HCT116 (cell line): ENCODE data around the gene CAST. TPM values are rescaled to one million over a fixed set of nuclear protein-coding genes. Genes with fewer than 3 reads are reported as not detected.

Experiments used
- ATAC-seq: fragments of 200-7000 bp; cut with Tn5 transposase; 2 replicates; pipeline ENCODE4 v1.9.1; 2020; ENCODE audit warnings: mild to moderate bottlenecking, moderate library complexity
- BruUV-seq: library from RNA; stranded (reverse); fragments of 400-500 nt; replicated peaks from 2 replicates; lab custom pipeline; 2021; lab: Mats Ljungman, UMichigan
- CTCF ChIA-PET: fragments of 300-600 bp; sonication (Branson Sonifier 250); formaldehyde crosslinking; loops from one replicate; lab custom pipeline; 2021; ENCODE audit warnings: antibody characterized with exemption; lab: Charles Lee
- POLR2A ChIA-PET: fragments of 300-600, 350-600 bp; sonication (Branson Sonifier 250); formaldehyde crosslinking; loops from one replicate; lab custom pipeline; 2021; ENCODE audit warnings: antibody characterized with exemption; lab: Charles Lee
- RAD21 ChIA-PET, 2 experiments: fragments of 300-600 bp; sonication (Branson Sonifier 250); formaldehyde crosslinking; loops; one replicate each; lab custom pipeline; 2023; ENCODE audit warnings: low total read pairs in 2 of 2; ENCODE audit not compliant: uncharacterized antibody in 2 of 2, unreplicated experiment in 2 of 2, low non-redundant PET in 1 of 2; lab: Charles Lee
- DNase-seq: peaks from one replicate; pipeline ENCODE4 v3.0.0-alpha.2; 2010; ENCODE audit warnings: low read depth, low spot score
- H2AFZ ChIP-seq: fragments of 200-600 bp; shearing (Covaris generic), sonication (generic); 2 replicates; pipeline ENCODE4 v1.6.1; 2017; ENCODE audit warnings: low read depth, mixed run types, mixed read lengths, antibody characterized with exemption, low read length; ENCODE audit not compliant: poor library complexity, severe bottlenecking
- H3K27ac ChIP-seq: 2 replicates; pipeline ENCODE4 v1.5.1; 2012; ENCODE audit warnings: low read depth, low read length
- H3K27me3 ChIP-seq: fragments of 200-600 bp; sonication (generic); 2 replicates; pipeline ENCODE4 v1.6.1; 2016; ENCODE audit warnings: mixed run types, low read length, mixed read lengths; ENCODE audit not compliant: insufficient read depth
- H3K36me3 ChIP-seq, 2 experiments: fragments of 200-500 bp in 1 of 2; fragments of 200-600 bp in 1 of 2; sonication (Bioruptor generic) in 1 of 2; sonication (generic) in 1 of 2; 2 replicates each; pipeline versions ENCODE4 v1.5.1 to v1.6.1; 2014 to 2016; ENCODE audit warnings: low read length in 2 of 2, inconsistent platforms in 1 of 2, mixed read lengths in 1 of 2, mixed run types in 1 of 2; ENCODE audit not compliant: insufficient read depth in 2 of 2, control insufficient read depth in 1 of 2
- H3K4me1 ChIP-seq, 2 experiments: fragments of 200-600 bp in 1 of 2; sonication (generic) in 1 of 2; 2 replicates each; pipeline versions ENCODE4 v1.5.1 to v1.6.1; 2012 to 2017; ENCODE audit warnings: low read length in 2 of 2, inconsistent platforms in 1 of 2, mild to moderate bottlenecking in 1 of 2, mixed read lengths in 1 of 2, mixed run types in 1 of 2, moderate library complexity in 1 of 2; ENCODE audit not compliant: insufficient read depth in 2 of 2, control insufficient read depth in 1 of 2
- H3K4me2 ChIP-seq: fragments of 200-600 bp; sonication (generic); 2 replicates; pipeline ENCODE4 v1.6.1; 2017; ENCODE audit warnings: mixed run types, low read length, mixed read lengths
- H3K4me3 ChIP-seq, 2 experiments: fragments of 200-600 bp in 1 of 2; sonication (generic) in 1 of 2; replicated peaks in 1 of 2; 2 replicates each; pipeline ENCODE4 v1.5.1; 2011 to 2016; ENCODE audit warnings: low read length in 2 of 2, control low read depth in 1 of 2, low read depth in 1 of 2, mild to moderate bottlenecking in 1 of 2, mixed read lengths in 1 of 2, mixed run types in 1 of 2
- H3K79me2 ChIP-seq: fragments of 200-600 bp; sonication (generic); 2 replicates; pipeline ENCODE4 v1.6.1; 2017; ENCODE audit warnings: mild to moderate bottlenecking, mixed run types, low read length, moderate library complexity, mixed read lengths; ENCODE audit not compliant: insufficient read depth
- H3K9ac ChIP-seq: fragments of 200-600 bp; sonication (generic); 2 replicates; pipeline ENCODE4 v1.6.1; 2016; ENCODE audit warnings: low read length, mixed read lengths
- H3K9me2 ChIP-seq: fragments of 200-600 bp; sonication (generic), shearing (Covaris generic); 2 replicates; pipeline ENCODE4 v1.6.1; 2017; ENCODE audit warnings: mixed run types, mild to moderate bottlenecking, moderate library complexity; ENCODE audit not compliant: insufficient read depth
- H3K9me3 ChIP-seq, 2 experiments: fragments of 200-500 bp in 1 of 2; fragments of 200-600 bp in 1 of 2; sonication (Bioruptor generic) in 1 of 2; sonication (generic) in 1 of 2; 2 replicates each; pipeline ENCODE4 v1.6.1; 2014 to 2017; ENCODE audit warnings: low read length in 2 of 2, mixed read lengths in 2 of 2, inconsistent platforms in 1 of 2, low read depth in 1 of 2, mild to moderate bottlenecking in 1 of 2, mixed run types in 1 of 2, moderate library complexity in 1 of 2; ENCODE audit not compliant: control insufficient read depth in 1 of 2, insufficient read depth in 1 of 2
- H4K20me1 ChIP-seq: fragments of 200-600 bp; sonication (generic), shearing (Covaris generic); 2 replicates; pipeline ENCODE4 v1.6.1; 2017; ENCODE audit warnings: mixed run types, mild to moderate bottlenecking, moderate library complexity; ENCODE audit not compliant: insufficient read depth
- ATF3 ChIP-seq: IDR thresholded peaks from 2 replicates; pipeline ENCODE4 v1.6.1; 2012
- CBX3 ChIP-seq: IDR thresholded peaks from 2 replicates; pipeline ENCODE4 v1.6.1; 2012; ENCODE audit warnings: low read depth
- CTCF ChIP-seq, 3 experiments: fragments of 200-600 bp in 1 of 3; sonication (generic) in 1 of 3; IDR thresholded peaks in 2 of 3; conservative IDR thresholded peaks in 1 of 3; 2 replicates each; pipeline ENCODE4 v1.5.1; 2012 to 2017; ENCODE audit warnings: low read depth in 2 of 3, low read length in 2 of 3, antibody characterized with exemption in 1 of 3, borderline replicate concordance in 1 of 3, control low read depth in 1 of 3, mild to moderate bottlenecking in 1 of 3, mixed read lengths in 1 of 3, mixed run types in 1 of 3, moderate library complexity in 1 of 3; ENCODE audit not compliant: insufficient read depth in 1 of 3
- ELF1 ChIP-seq: IDR thresholded peaks from 2 replicates; pipeline ENCODE4 v1.6.1; 2012; ENCODE audit warnings: low read depth, borderline replicate concordance
- EZH2 ChIP-seq: fragments of 200-600 bp; sonication (generic); IDR thresholded peaks from 2 replicates; pipeline ENCODE4 v1.6.1; 2017; ENCODE audit warnings: antibody characterized with exemption, mixed run types
- EZH2phosphoT487 ChIP-seq: fragments of 200-600 bp; IDR thresholded peaks from 2 replicates; pipeline ENCODE4 v1.6.1; 2018; ENCODE audit warnings: antibody characterized with exemption, borderline replicate concordance
- FOSL1 ChIP-seq: IDR thresholded peaks from 2 replicates; pipeline ENCODE4 v1.6.1; 2012; ENCODE audit warnings: low read depth
- JUND ChIP-seq: IDR thresholded peaks from 2 replicates; pipeline ENCODE4 v1.6.1; 2012
- MAX ChIP-seq: IDR thresholded peaks from 2 replicates; pipeline ENCODE4 v1.6.1; 2012
- POLR2A ChIP-seq: IDR thresholded peaks from 2 replicates; pipeline ENCODE4 v1.7.0; 2011; ENCODE audit warnings: borderline replicate concordance; ENCODE audit not compliant: insufficient read depth, insufficient read length; ENCODE audit errors: extremely low read depth
- POLR2AphosphoS5 ChIP-seq: IDR thresholded peaks from 2 replicates; pipeline ENCODE4 v1.6.1; 2011; ENCODE audit warnings: mild to moderate bottlenecking, low read depth, low read length, moderate library complexity
- RAD21 ChIP-seq: IDR thresholded peaks from 2 replicates; pipeline ENCODE4 v1.6.1; 2012; ENCODE audit warnings: low read depth, mild to moderate bottlenecking
- SRF ChIP-seq: IDR thresholded peaks from 2 replicates; pipeline ENCODE4 v1.6.1; 2012; ENCODE audit warnings: low read depth
- YY1 ChIP-seq: IDR thresholded peaks from 2 replicates; pipeline ENCODE4 v1.6.1; 2011; ENCODE audit warnings: low read length, low read depth, moderate library complexity, mild to moderate bottlenecking; ENCODE audit not compliant: insufficient replicate concordance; ENCODE audit errors: extremely low read depth
- ZBTB33 ChIP-seq: IDR thresholded peaks from 2 replicates; pipeline ENCODE4 v1.6.1; 2011; ENCODE audit warnings: mild to moderate bottlenecking, low read length, moderate library complexity; ENCODE audit not compliant: insufficient replicate concordance; ENCODE audit errors: extremely low read depth
- ZFX ChIP-seq: fragments of 450-650 bp; IDR thresholded peaks from 2 replicates; pipeline ENCODE4 v1.6.1; 2017
- ZNF274 ChIP-seq: fragments of 200-500 bp; sonication (Bioruptor generic); IDR thresholded peaks from 2 replicates; pipeline ENCODE4 v1.6.1; 2014; ENCODE audit warnings: mild to moderate bottlenecking, low read depth, low read length, inconsistent platforms
- intact Hi-C: fragments of 100-400 bp; cut with micrococcal nuclease; formaldehyde crosslinking; loops from 2 replicates; pipeline ENCODE4 v1.10.0; 2022
- total RNA-seq: library from RNA; stranded (reverse); gene quantifications from one replicate; pipeline ENCODE4 v1.2.1, GENCODE V29; 2021; ENCODE audit not compliant: unreplicated experiment

CAST gene
- total RNA-seq, 1 experiment from 2014 or later, result 142 TPM

- no peak for TF ChIP-seq POLR2A
These were observed 146.8 kb downstream of the CAST start (continued) for GRCh38 chr5:96808868-96809558.

GRCh38 chr5:96809921-96810320 is 147.7 kb downstream of the CAST start:
- RAD21 ChIA-PET, result no interaction called here
- intact Hi-C loops, result loop anchor here (10.0 kb wide), 2 partner anchors 125 to 1075 kb away; partner anchors contain the start of genes LNPEP and RHOBTB3
- no peak for TF ChIP-seq SRF
- no peak for TF ChIP-seq ZBTB33
- no peak for TF ChIP-seq ATF3
- TF ChIP-seq ZNF274, result no peak
- no peak for TF ChIP-seq POLR2AphosphoS5
- no peak for TF ChIP-seq FOSL1
- no peak for TF ChIP-seq CBX3
- TF ChIP-seq ELF1, result no peak
- no peak for TF ChIP-seq CTCF (IDR thresholded peaks at IDR 0.05 in 2 of 3, conservative IDR thresholded peaks at IDR 0.05 in 1 of 3; ENCODE audit: borderline replicate concordance in 1 of 3, insufficient read depth in 1 of 3, low read depth in 2 of 3, low read length in 2 of 3)
- no peak for TF ChIP-seq ZFX
- no peak for TF ChIP-seq EZH2phosphoT487
- no peak for TF ChIP-seq POLR2A
- no peak for TF ChIP-seq YY1
- TF ChIP-seq RAD21, result no peak
- TF ChIP-seq EZH2, result no peak
- no peak for TF ChIP-seq JUND
- no peak for TF ChIP-seq MAX

More at GRCh38 chr5:96809921-96810320, 147.7 kb downstream of the CAST start:
- no peak overlapping the region for H3K4me2 ChIP-seq
- no peaks in the 10 kb centered on the region for H3K27me3 ChIP-seq
- no peaks in the 10 kb centered on the region for H3K9me3 ChIP-seq
- H2AFZ ChIP-seq, result no peak overlapping the region
- no peaks in the 10 kb centered on the region for H3K9me2 ChIP-seq
- no peak overlapping the region for H3K4me3 ChIP-seq
- DNase-seq, result no peak
- H3K4me1 ChIP-seq, result peaks cover 5 to 13% of the 10 kb centered on the region in 2 experiments; a peak in 3 of 4 replicates
- no peak for ATAC-seq
- POLR2A ChIA-PET, result interaction anchor here (0.7 kb wide), 1 partner anchor 333 kb away, joined by 3 read pairs; the partner anchor contains the start of gene LIX1
- CTCF ChIA-PET, result interaction anchor here (1.3 kb wide), 1 partner anchor 15 kb away, joined by 3 read pairs; no protein-coding TSS in a partner anchor
- no TSS peak for BruUV-seq
- H3K9ac ChIP-seq, result no peak overlapping the region
- H3K79me2 ChIP-seq, result no peaks in the 10 kb centered on the region
- no peaks in the 10 kb centered on the region for H3K36me3 ChIP-seq
- H3K27ac ChIP-seq, result no peak overlapping the region
- no peaks in the 10 kb centered on the region for H4K20me1 ChIP-seq
